WTC11 (cell line): Measurements from ENCODE around the gene FNDC3B. TPM values are rescaled to one million over a fixed set of nuclear protein-coding genes. Genes with fewer than 3 reads are reported as not detected.

Experiments
- ATAC-seq: fragments of 200-7000 bp; cut with Tn5 transposase; 2 replicates; pipeline ENCODE4 v1.10.0; 2021; ENCODE audit warnings: mild to moderate bottlenecking, moderate library complexity
- CTCF ChIA-PET: fragments of 300-600 bp; sonication (Branson Sonifier 250); formaldehyde crosslinking; loops from one replicate; lab custom pipeline; 2021; ENCODE audit warnings: antibody characterized with exemption; lab: Charles Lee
- POLR2A ChIA-PET: fragments of 350-600 bp; sonication (Branson Sonifier 250); formaldehyde crosslinking; loops from one replicate; lab custom pipeline; 2021; ENCODE audit warnings: antibody characterized with exemption; lab: Charles Lee
- DNase-seq: peaks from one replicate; pipeline ENCODE4 v3.0.0; 2021; ENCODE audit warnings: low spot score
- H3K27ac Mint-ChIP-seq: 2 replicates; pipeline ENCODE4 v1.8.0; 2021; ENCODE audit warnings: mixed read lengths
- H3K27me3 Mint-ChIP-seq: 2 replicates; pipeline ENCODE4 v1.8.0; 2021; ENCODE audit warnings: low read depth, mild to moderate bottlenecking, moderate library complexity, mixed read lengths
- H3K36me3 Mint-ChIP-seq: 2 replicates; pipeline ENCODE4 v1.8.0; 2021; ENCODE audit warnings: mixed read lengths
- H3K4me1 Mint-ChIP-seq: 2 replicates; pipeline ENCODE4 v1.8.0; 2022; ENCODE audit warnings: mixed read lengths
- H3K4me3 Mint-ChIP-seq: 2 replicates; pipeline ENCODE4 v1.8.0; 2021; ENCODE audit warnings: mild to moderate bottlenecking, moderate library complexity, mixed read lengths
- H3K9me3 Mint-ChIP-seq: 2 replicates; pipeline ENCODE4 v1.8.0; 2021; ENCODE audit warnings: mixed read lengths
- ATF2 ChIP-seq: sonication (generic); formaldehyde crosslinking; IDR thresholded peaks from 2 replicates; pipeline ENCODE4 v1.8.1; 2022; ENCODE audit warnings: low read depth, missing genetic modification reagents, borderline replicate concordance
- CBFB ChIP-seq: sonication (generic); formaldehyde crosslinking; IDR thresholded peaks from 2 replicates; pipeline ENCODE4 v1.8.1; 2022; ENCODE audit warnings: mild to moderate bottlenecking, low read depth, missing genetic modification reagents
- E2F4 ChIP-seq: sonication (generic); formaldehyde crosslinking; IDR thresholded peaks from 2 replicates; pipeline ENCODE4 v1.8.1; 2022; ENCODE audit warnings: low read depth, mild to moderate bottlenecking, moderate library complexity, missing genetic modification reagents, borderline replicate concordance
- ELF4 ChIP-seq: sonication (generic); formaldehyde crosslinking; IDR thresholded peaks from 2 replicates; pipeline ENCODE4 v1.8.1; 2022; ENCODE audit warnings: low read depth, mild to moderate bottlenecking, moderate library complexity, missing genetic modification reagents
- ERG ChIP-seq: fragments of 250-450 bp; sonication (Bioruptor Pico); IDR thresholded peaks from 2 replicates; pipeline ENCODE4 v1.8.0; 2021; ENCODE audit warnings: mild to moderate bottlenecking
- ESRRA ChIP-seq: sonication (generic); formaldehyde crosslinking; IDR thresholded peaks from 2 replicates; pipeline ENCODE4 v1.8.1; 2022; ENCODE audit warnings: mild to moderate bottlenecking, missing genetic modification reagents, borderline replicate concordance
- FOXJ3 ChIP-seq: sonication (generic); formaldehyde crosslinking; IDR thresholded peaks from 2 replicates; pipeline ENCODE4 v1.9.0; 2021; ENCODE audit warnings: missing genetic modification reagents, mild to moderate bottlenecking, borderline replicate concordance
- FOXK1 ChIP-seq: sonication (generic); formaldehyde crosslinking; IDR thresholded peaks from 2 replicates; pipeline ENCODE4 v1.8.0; 2022; ENCODE audit warnings: mild to moderate bottlenecking, moderate library complexity, missing genetic modification reagents
- HMGA2 ChIP-seq: fragments of 250-450 bp; sonication (Bioruptor Pico); IDR thresholded peaks from 2 replicates; pipeline ENCODE4 v1.4.0; 2021; ENCODE audit warnings: mild to moderate bottlenecking, moderate library complexity
- MYBL2 ChIP-seq: sonication (generic); formaldehyde crosslinking; IDR thresholded peaks from 2 replicates; pipeline ENCODE4 v1.8.1; 2023; ENCODE audit warnings: mild to moderate bottlenecking, moderate library complexity, missing genetic modification reagents
- NFATC4 ChIP-seq: fragments of 250-450 bp; sonication (Bioruptor Pico); IDR thresholded peaks from 2 replicates; pipeline ENCODE4 v1.9.0; 2021; ENCODE audit warnings: mild to moderate bottlenecking
- RORB ChIP-seq: fragments of 250-450 bp; sonication (Bioruptor Pico); IDR thresholded peaks from 2 replicates; pipeline ENCODE4 v1.9.0; 2021; ENCODE audit warnings: mild to moderate bottlenecking
- SMAD3 ChIP-seq: sonication (generic); formaldehyde crosslinking; IDR thresholded peaks from 2 replicates; pipeline ENCODE4 v1.8.0; 2022; ENCODE audit warnings: missing genetic modification reagents, mild to moderate bottlenecking, borderline replicate concordance
- STAT6 ChIP-seq: sonication (generic); formaldehyde crosslinking; conservative IDR thresholded peaks from 2 replicates; pipeline ENCODE4 v1.8.1; 2023; ENCODE audit warnings: mild to moderate bottlenecking, low read depth, missing genetic modification reagents, moderate library complexity
- ZBTB43 ChIP-seq: sonication (generic); formaldehyde crosslinking; IDR thresholded peaks from 2 replicates; pipeline ENCODE4 v1.8.1; 2023; ENCODE audit warnings: mild to moderate bottlenecking, missing genetic modification reagents
- ZNF138 ChIP-seq: sonication (generic); formaldehyde crosslinking; conservative IDR thresholded peaks from 2 replicates; pipeline ENCODE4 v1.8.1; 2022; ENCODE audit warnings: mild to moderate bottlenecking, moderate library complexity, missing genetic modification reagents
- ZNF219 ChIP-seq: sonication (generic); formaldehyde crosslinking; IDR thresholded peaks from 2 replicates; pipeline ENCODE4 v1.8.0; 2023; ENCODE audit warnings: missing genetic modification reagents, mild to moderate bottlenecking, borderline replicate concordance
- ZNF232 ChIP-seq: sonication (generic); formaldehyde crosslinking; IDR thresholded peaks from 2 replicates; pipeline ENCODE4 v1.8.0; 2022; ENCODE audit warnings: mild to moderate bottlenecking, missing genetic modification reagents
- ZNF416 ChIP-seq: fragments of 250-450 bp; sonication (Bioruptor Pico); IDR thresholded peaks from 2 replicates; pipeline ENCODE4 v1.9.0; 2021; ENCODE audit warnings: mild to moderate bottlenecking, inconsistent platforms
- total RNA-seq: library from RNA; stranded (reverse); gene quantifications from 3 replicates; pipeline ENCODE4 v1.2.3, GENCODE V29; 2021
- TF ChIP-seq, protein P1 (sequence below): sonication (generic); formaldehyde crosslinking; IDR thresholded peaks from 2 replicates; pipeline ENCODE4 v1.8.0; 2022; ENCODE audit warnings: missing genetic modification reagents
- TF ChIP-seq, protein P2 (sequence below): sonication (generic); formaldehyde crosslinking; IDR thresholded peaks from 2 replicates; pipeline ENCODE4 v1.8.0; 2022; ENCODE audit warnings: mild to moderate bottlenecking, missing genetic modification reagents
- TF ChIP-seq, protein P3 (sequence below): fragments of 250-450 bp; sonication (Bioruptor Pico); IDR thresholded peaks from 2 replicates; pipeline ENCODE4 v1.9.0; 2021; ENCODE audit warnings: moderate library complexity, mild to moderate bottlenecking, inconsistent platforms, borderline replicate concordance

The FNDC3B gene
- total RNA-seq, 1 experiment from 2014 or later: 42.8 TPM

DNA sequence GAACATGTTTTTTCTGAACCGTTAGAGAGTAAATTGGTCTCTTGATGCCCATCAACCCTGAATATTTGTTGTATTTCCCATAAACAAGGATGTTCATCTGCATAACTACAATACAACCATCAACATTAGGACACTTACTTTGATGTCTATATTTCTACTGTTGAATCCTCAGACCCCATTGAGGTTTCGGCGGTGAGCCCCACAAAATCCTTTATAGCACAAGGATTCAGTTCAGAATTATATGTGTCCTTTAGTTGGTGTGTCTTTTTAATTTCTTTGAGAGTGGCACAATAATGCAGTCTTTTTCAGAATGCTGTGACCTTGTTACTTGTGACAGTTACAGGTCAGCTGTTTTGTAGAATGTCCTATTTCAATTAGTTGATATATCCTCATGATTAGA, 158.0 kb downstream of the FNDC3B start (continued):
- TF ChIP-seq MYBL2 (CRISPR knock-in tag): no peak
- TF ChIP-seq ATF2: no peak
- no peak for TF ChIP-seq E2F4 (CRISPR knock-in tag)
- TF ChIP-seq HMGA2 (CRISPR knock-in tag): no peak
- TF ChIP-seq ZNF232 (CRISPR knock-in tag): no peak
- no peak for TF ChIP-seq ZNF219 (CRISPR knock-in tag)
- no peak for TF ChIP-seq CBFB (CRISPR knock-in tag)
- TF ChIP-seq, protein P1, sequence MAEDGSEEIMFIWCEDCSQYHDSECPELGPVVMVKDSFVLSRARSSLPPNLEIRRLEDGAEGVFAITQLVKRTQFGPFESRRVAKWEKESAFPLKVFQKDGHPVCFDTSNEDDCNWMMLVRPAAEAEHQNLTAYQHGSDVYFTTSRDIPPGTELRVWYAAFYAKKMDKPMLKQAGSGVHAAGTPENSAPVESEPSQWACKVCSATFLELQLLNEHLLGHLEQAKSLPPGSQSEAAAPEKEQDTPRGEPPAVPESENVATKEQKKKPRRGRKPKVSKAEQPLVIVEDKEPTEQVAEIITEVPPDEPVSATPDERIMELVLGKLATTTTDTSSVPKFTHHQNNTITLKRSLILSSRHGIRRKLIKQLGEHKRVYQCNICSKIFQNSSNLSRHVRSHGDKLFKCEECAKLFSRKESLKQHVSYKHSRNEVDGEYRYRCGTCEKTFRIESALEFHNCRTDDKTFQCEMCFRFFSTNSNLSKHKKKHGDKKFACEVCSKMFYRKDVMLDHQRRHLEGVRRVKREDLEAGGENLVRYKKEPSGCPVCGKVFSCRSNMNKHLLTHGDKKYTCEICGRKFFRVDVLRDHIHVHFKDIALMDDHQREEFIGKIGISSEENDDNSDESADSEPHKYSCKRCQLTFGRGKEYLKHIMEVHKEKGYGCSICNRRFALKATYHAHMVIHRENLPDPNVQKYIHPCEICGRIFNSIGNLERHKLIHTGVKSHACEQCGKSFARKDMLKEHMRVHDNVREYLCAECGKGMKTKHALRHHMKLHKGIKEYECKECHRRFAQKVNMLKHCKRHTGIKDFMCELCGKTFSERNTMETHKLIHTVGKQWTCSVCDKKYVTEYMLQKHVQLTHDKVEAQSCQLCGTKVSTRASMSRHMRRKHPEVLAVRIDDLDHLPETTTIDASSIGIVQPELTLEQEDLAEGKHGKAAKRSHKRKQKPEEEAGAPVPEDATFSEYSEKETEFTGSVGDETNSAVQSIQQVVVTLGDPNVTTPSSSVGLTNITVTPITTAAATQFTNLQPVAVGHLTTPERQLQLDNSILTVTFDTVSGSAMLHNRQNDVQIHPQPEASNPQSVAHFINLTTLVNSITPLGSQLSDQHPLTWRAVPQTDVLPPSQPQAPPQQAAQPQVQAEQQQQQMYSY: no peak
- no peak for TF ChIP-seq RORB

DNA sequence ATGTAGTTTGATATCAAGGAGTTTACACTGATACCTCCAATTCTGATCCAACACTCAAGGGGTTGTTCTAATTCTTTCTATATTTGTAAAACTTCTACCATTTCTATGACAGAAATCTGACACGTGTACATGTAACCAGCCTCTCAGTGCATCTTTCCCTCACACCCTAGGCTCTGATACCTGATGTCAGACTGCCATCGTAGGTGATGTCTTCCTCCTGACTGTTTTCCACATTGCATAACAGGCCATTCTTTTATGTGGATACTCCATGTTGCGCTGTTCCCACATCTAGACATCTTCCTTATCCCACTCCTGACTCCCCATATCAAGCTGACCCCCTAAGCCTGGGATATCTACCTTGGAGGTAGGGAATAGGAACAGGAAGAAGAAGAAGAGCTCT, 159.1 kb downstream of the FNDC3B start:
- POLR2A ChIA-PET: no interaction called here
- Mint-ChIP-seq H3K9me3 (peaks cover 8% of the 10 kb centered on the region), H3K4me3 (no peak overlapping the region), H3K4me1 (peaks cover 54% of the 10 kb centered on the region), H3K36me3 (peaks cover 8% of the 10 kb centered on the region; the same call in 1 of the 2 replicates), H3K27me3 (no peaks in the 10 kb centered on the region), H3K27ac (no peak overlapping the region)
- DNase-seq (no peak), ATAC-seq (no peak)
- CTCF ChIA-PET: no interaction called here
- TF ChIP-seq CBFB (CRISPR knock-in tag): no peak
- TF ChIP-seq ERG (CRISPR knock-in tag): no peak
- TF ChIP-seq ESRRA (CRISPR knock-in tag): no peak
- TF ChIP-seq STAT6: no peak
- TF ChIP-seq NFATC4 (CRISPR knock-in tag): no peak
- no peak for TF ChIP-seq FOXK1
- TF ChIP-seq FOXJ3 (CRISPR knock-in tag): no peak
- TF ChIP-seq ZNF138 (CRISPR knock-in tag): no peak
- no peak for TF ChIP-seq ZNF416
- TF ChIP-seq, protein P2, sequence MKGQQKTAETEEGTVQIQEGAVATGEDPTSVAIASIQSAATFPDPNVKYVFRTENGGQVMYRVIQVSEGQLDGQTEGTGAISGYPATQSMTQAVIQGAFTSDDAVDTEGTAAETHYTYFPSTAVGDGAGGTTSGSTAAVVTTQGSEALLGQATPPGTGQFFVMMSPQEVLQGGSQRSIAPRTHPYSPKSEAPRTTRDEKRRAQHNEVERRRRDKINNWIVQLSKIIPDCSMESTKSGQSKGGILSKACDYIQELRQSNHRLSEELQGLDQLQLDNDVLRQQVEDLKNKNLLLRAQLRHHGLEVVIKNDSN (CRISPR knock-in tag): no peak
- TF ChIP-seq SMAD3 (CRISPR knock-in tag): no peak
- no peak for TF ChIP-seq ZBTB43 (CRISPR knock-in tag)
- TF ChIP-seq ELF4 (CRISPR knock-in tag): no peak
- TF ChIP-seq, protein P3, sequence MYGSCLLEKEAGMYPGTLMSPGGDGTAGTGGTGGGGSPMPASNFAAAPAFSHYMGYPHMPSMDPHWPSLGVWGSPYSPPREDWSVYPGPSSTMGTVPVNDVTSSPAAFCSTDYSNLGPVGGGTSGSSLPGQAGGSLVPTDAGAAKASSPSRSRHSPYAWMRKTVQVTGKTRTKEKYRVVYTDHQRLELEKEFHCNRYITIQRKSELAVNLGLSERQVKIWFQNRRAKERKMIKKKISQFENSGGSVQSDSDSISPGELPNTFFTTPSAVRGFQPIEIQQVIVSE (CRISPR knock-in tag): no peak
